Astrocyte (in vitro differentiated cells and primary cell): ENCODE data around the gene PCGF2. TPM values are rescaled to one million over a fixed set of nuclear protein-coding genes. Genes with fewer than 3 reads are reported as not detected.

Experiments used
- DNase-seq: peaks from one replicate; pipeline ENCODE4 v3.0.0-alpha.2; 2010; ENCODE audit warnings: low read depth
- FAIRE-seq: peaks from 2 replicates; lab custom pipeline; 2011; peaks lifted over from hg19 to GRCh38; lab: Jason Lieb, UNC
- H2AFZ ChIP-seq: 2 replicates; pipeline ENCODE4 v1.6.0; 2012; ENCODE audit warnings: low read depth, low read length, inconsistent platforms
- H3K27ac ChIP-seq: 2 replicates; pipeline ENCODE4 v1.5.1; 2011; ENCODE audit warnings: low read depth, low read length, inconsistent platforms
- H3K27me3 ChIP-seq: 2 replicates; pipeline ENCODE4 v1.6.0; 2011; ENCODE audit warnings: low read length, inconsistent platforms; ENCODE audit not compliant: insufficient read depth
- H3K36me3 ChIP-seq: 2 replicates; pipeline ENCODE4 v1.5.1; 2011; ENCODE audit warnings: low read length, inconsistent platforms; ENCODE audit not compliant: insufficient read depth
- H3K4me1 ChIP-seq: 2 replicates; pipeline ENCODE4 v1.5.1; 2011; ENCODE audit warnings: low read length, inconsistent platforms; ENCODE audit not compliant: insufficient read depth
- H3K4me2 ChIP-seq: 2 replicates; pipeline ENCODE4 v1.6.0; 2012; ENCODE audit warnings: low read length, inconsistent platforms
- H3K4me3 ChIP-seq: 2 replicates; pipeline ENCODE4 v1.5.1; 2011; ENCODE audit warnings: low read depth, mild to moderate bottlenecking, low read length, inconsistent platforms; ENCODE audit not compliant: insufficient read depth
- H3K79me2 ChIP-seq: 2 replicates; pipeline ENCODE4 v1.6.0; 2012; ENCODE audit warnings: mild to moderate bottlenecking, low read length, inconsistent platforms; ENCODE audit not compliant: insufficient read depth
- H3K9ac ChIP-seq: 2 replicates; pipeline ENCODE4 v1.6.0; 2012; ENCODE audit warnings: mild to moderate bottlenecking, low read length, inconsistent platforms
- H3K9me3 ChIP-seq: 2 replicates; pipeline ENCODE4 v1.5.1; 2012; ENCODE audit warnings: low read depth, mild to moderate bottlenecking, low read length, inconsistent platforms; ENCODE audit not compliant: insufficient read depth
- H4K20me1 ChIP-seq: 2 replicates; pipeline ENCODE4 v1.6.0; 2012; ENCODE audit warnings: low read length, inconsistent platforms; ENCODE audit not compliant: insufficient read depth
- H3K27ac Mint-ChIP-seq: one replicate; pipeline ENCODE4 v1.8.0; 2021; ENCODE audit warnings: mild to moderate bottlenecking, mixed read lengths; ENCODE audit not compliant: unreplicated experiment
- H3K27me3 Mint-ChIP-seq: one replicate; pipeline ENCODE4 v1.8.0; 2021; ENCODE audit warnings: low read depth, mixed read lengths; ENCODE audit not compliant: unreplicated experiment
- H3K36me3 Mint-ChIP-seq: one replicate; pipeline ENCODE4 v1.8.0; 2021; ENCODE audit warnings: low read depth, mixed read lengths; ENCODE audit not compliant: unreplicated experiment
- H3K4me1 Mint-ChIP-seq: one replicate; pipeline ENCODE4 v1.8.0; 2021; ENCODE audit warnings: low read depth, mixed read lengths; ENCODE audit not compliant: unreplicated experiment
- H3K4me3 Mint-ChIP-seq: one replicate; pipeline ENCODE4 v1.8.0; 2021; ENCODE audit warnings: mild to moderate bottlenecking, moderate library complexity, mixed read lengths; ENCODE audit not compliant: unreplicated experiment
- H3K9me3 Mint-ChIP-seq: one replicate; pipeline ENCODE4 v1.8.0; 2021; ENCODE audit warnings: mild to moderate bottlenecking, mixed read lengths; ENCODE audit not compliant: unreplicated experiment
- CTCF ChIP-seq: IDR thresholded peaks from 2 replicates; pipeline ENCODE4 v1.5.1; 2011; ENCODE audit warnings: low read depth, mild to moderate bottlenecking, inconsistent platforms, low read length, moderate library complexity; ENCODE audit not compliant: insufficient read depth
- EZH2 ChIP-seq: IDR thresholded peaks from 2 replicates; pipeline ENCODE4 v1.6.1; 2012; ENCODE audit warnings: mild to moderate bottlenecking, low read length, inconsistent platforms; ENCODE audit not compliant: insufficient read depth
- total RNA-seq: library from RNA; stranded (reverse); gene quantifications from 2 replicates; pipeline ENCODE4 v1.2.1, GENCODE V29; 2021

The PCGF2 gene
- total RNA-seq, 1 donor from 2014 or later, result 73.7 TPM

GRCh38 chr17:38746004-38746848 lies 1.9 kb downstream of the PCGF2 start:
- H3K27ac Mint-ChIP-seq, result peak overlapping the region; percentile 69
- Histone ChIP-seq H3K27me3 (no peaks in the 10 kb centered on the region), H3K4me3 (peak overlapping the region; percentile 84), H3K27ac (no peak overlapping the region), H3K9ac (peak overlapping the region; percentile 90), H3K79me2 (peaks cover 71% of the 10 kb centered on the region), H4K20me1 (peaks cover 59% of the 10 kb centered on the region), H3K4me1 (peaks cover 50% of the 10 kb centered on the region), H3K36me3 (no peaks in the 10 kb centered on the region), H3K4me2 (peak overlapping the region; percentile 97), H3K9me3 (no peaks in the 10 kb centered on the region), H2AFZ (no peak overlapping the region)
- DNase-seq, result no peak
- peaks cover 2% of the 10 kb centered on the region for H3K9me3 Mint-ChIP-seq
- H3K4me3 Mint-ChIP-seq, result peak overlapping the region; percentile 94
- no peak for TF ChIP-seq EZH2
- no peak for TF ChIP-seq CTCF
- H3K27me3 Mint-ChIP-seq, result no peaks in the 10 kb centered on the region
- FAIRE-seq, result no peak
- H3K4me1 Mint-ChIP-seq, result peaks cover 38% of the 10 kb centered on the region
- H3K36me3 Mint-ChIP-seq, result peaks cover 3% of the 10 kb centered on the region

- Mint-ChIP-seq H3K27ac (no peak overlapping the region), H3K27me3 (no peaks in the 10 kb centered on the region), H3K9me3 (peaks cover 2% of the 10 kb centered on the region), H3K4me3 (peak overlapping the region; percentile 94), H3K36me3 (peaks cover 4% of the 10 kb centered on the region), H3K4me1 (peaks cover 35% of the 10 kb centered on the region)
- TF ChIP-seq EZH2 (no peak), CTCF (no peak)
- Histone ChIP-seq H3K4me3 (no peak overlapping the region), H2AFZ (no peak overlapping the region), H3K27me3 (no peaks in the 10 kb centered on the region), H3K27ac (no peak overlapping the region), H3K4me2 (peak overlapping the region; percentile 97), H4K20me1 (peaks cover 66% of the 10 kb centered on the region), H3K36me3 (no peaks in the 10 kb centered on the region), H3K9ac (peak overlapping the region; percentile 90), H3K9me3 (no peaks in the 10 kb centered on the region), H3K4me1 (peaks cover 44% of the 10 kb centered on the region), H3K79me2 (peaks cover 78% of the 10 kb centered on the region)
- DNase-seq, result no peak
- FAIRE-seq, result no peak
Measured at GRCh38 chr17:38745545-38745944, 2.6 kb downstream of the PCGF2 start.
